GM12892 (cell line): ENCODE results near the gene ZBTB40.

ENCODE experiments used
- DNase-seq: peaks from one replicate; pipeline ENCODE4 v3.0.0; 2011; ENCODE audit not compliant: insufficient read length
- FAIRE-seq: peaks from 2 replicates; lab custom pipeline; 2011; peaks lifted over from hg19 to GRCh38; lab: Jason Lieb, UNC
- POLR2A ChIP-seq: IDR thresholded peaks from 2 replicates; pipeline ENCODE4 v1.6.1; 2011; ENCODE audit warnings: low read depth, low read length, control low read depth
- POLR2AphosphoS5 ChIP-seq: IDR thresholded peaks from 2 replicates; pipeline ENCODE4 v1.6.1; 2011; ENCODE audit warnings: low read depth, low read length, control low read depth
- TAF1 ChIP-seq: IDR thresholded peaks from 2 replicates; pipeline ENCODE4 v1.6.1; 2011; ENCODE audit warnings: low read depth, mild to moderate bottlenecking, control low read depth, low read length, borderline replicate concordance

Gene ZBTB40

GRCh38 chr1:22517956-22518355 is 66.3 kb downstream of the ZBTB40 start:
- FAIRE-seq (no peak), DNase-seq (no peak)
- TF ChIP-seq TAF1 (no peak), POLR2AphosphoS5 (no peak)

DNA sequence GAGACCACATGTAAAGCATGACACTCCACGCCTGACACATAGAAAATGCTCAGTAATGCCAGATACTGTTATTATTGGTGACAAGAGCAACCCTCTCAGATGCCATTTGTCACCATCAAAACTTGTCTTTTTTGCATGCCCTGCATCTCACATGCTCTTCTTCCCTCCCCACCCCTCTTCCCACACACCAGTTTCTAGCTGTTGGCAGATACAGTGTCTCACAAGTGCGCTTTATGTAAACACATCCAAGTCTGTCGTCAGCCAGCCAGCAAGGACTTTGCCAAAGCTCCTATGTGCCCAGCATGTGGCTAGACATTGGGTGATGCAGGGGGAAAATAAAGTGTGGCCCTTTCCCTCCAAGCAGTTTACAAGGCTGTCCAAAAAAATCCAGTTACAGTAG is 66.7 kb downstream of the ZBTB40 start:
- FAIRE-seq (no peak), DNase-seq (no peak)
- TF ChIP-seq POLR2A (no peak), TAF1 (no peak), POLR2AphosphoS5 (no peak)

- FAIRE-seq: no peak
- no peak for TF ChIP-seq TAF1
- TF ChIP-seq POLR2AphosphoS5: no peak
- DNase-seq: no peak
Observed at GRCh38 chr1:22520871-22521270, 69.2 kb downstream of the ZBTB40 start.

DNA sequence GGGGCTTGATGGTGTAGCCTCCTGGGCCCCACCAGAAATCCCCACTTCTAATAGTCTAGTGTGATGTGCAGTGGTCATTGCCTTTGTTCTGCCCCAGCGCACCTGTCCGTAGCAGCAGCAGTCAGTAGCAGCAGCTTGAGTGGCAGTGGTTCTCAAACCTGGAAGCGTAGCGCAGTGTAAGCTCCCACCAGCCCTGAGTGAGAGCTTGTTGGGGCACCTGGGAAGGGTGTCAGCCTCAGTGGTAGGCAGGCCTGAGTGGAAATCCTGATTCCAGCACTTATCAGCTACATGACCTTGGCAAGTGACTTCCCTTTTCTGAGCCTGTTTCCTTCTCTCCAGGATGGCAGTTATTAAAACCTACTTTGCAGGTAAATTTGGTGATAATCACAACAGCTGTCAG is 70.0 kb downstream of the ZBTB40 start:
- TF ChIP-seq POLR2AphosphoS5 (no peak), TAF1 (no peak), POLR2A (no peak)
- no peak for FAIRE-seq
- no peak for DNase-seq

DNA sequence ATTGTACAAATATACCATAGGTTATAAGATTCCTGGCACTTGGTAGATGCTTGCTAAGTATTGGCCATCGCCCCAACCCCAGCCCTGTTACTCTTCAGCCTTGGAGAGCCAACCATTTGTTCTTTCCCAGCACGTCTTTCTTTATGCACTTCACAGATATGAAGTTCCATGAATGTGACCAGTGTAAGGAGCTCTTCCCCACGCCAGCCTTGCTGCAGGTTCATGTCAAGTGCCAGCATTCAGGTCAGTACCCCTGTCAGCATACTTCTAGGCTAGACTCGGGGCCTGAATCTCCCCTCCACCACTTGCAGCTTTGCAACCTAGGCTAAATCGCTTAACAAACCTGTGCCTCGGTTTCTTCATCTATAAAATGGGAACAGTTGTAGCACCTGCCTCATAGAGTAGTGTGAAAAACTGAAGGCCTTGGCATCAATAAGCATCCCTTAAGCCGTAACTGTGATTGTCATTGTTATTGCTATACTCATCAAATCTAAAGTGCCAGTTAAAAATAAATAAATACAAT is 70.6 kb downstream of the ZBTB40 start:
- TF ChIP-seq POLR2AphosphoS5 (no peak), POLR2A (no peak), TAF1 (no peak)
- DNase-seq: no peak
- FAIRE-seq: no peak

DNA sequence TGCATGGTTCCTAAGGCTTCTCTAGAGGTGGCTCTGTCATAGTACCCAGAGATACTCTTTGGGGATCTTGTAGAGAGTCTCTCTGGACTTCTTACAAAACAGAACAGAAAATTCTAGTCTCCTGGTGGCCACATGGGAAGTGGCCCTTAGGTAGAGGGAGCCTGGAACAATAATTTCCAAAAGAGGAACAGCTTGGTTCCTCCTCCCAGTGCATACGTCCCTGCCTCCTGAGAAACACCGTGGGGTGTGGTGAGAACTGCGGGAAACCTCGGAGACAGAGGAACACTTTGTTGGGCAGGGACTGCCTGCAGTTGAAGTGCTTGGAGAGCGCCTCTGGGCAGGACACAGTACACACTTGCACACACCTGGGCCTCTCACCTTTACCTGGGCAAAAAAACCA is 72.8 kb downstream of the ZBTB40 start:
- DNase-seq (no peak), FAIRE-seq (no peak)
- TF ChIP-seq TAF1 (no peak), POLR2AphosphoS5 (no peak), POLR2A (no peak)

- TF ChIP-seq TAF1: no peak
- TF ChIP-seq POLR2A: no peak
- no peak for TF ChIP-seq POLR2AphosphoS5
- no peak for FAIRE-seq
Observed at GRCh38 chr1:22525211-22525610, 73.6 kb downstream of the ZBTB40 start.

DNA sequence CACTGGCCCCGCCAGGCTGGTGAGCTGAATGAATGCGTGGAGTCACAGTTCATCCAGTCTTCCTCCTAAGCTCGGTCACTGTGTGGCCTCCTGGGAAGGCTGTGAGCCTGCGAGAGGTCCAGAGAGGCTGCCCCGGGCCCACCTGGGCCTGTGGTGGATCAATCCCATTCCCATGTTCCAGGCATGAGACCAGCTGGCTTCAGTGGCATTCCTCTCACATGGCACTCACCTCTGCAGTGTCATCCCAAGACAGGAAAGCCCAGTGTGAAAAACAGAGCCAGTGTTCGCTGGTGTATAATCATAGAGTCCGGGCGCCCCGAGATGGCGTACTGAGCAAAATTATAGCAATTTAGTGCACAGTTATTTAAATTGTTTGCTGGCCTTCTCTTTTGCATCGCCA is 74.0 kb downstream of the ZBTB40 start:
- no peak for FAIRE-seq

More at GRCh38 chr1:22525211-22525610, 73.6 kb downstream of the ZBTB40 start:
- no peak for DNase-seq

GRCh38 chr1:22526098-22526497 is 74.4 kb downstream of the ZBTB40 start:
- TF ChIP-seq TAF1 (no peak), POLR2A (no peak), POLR2AphosphoS5 (no peak)
- no peak for FAIRE-seq

More for the DNA sequence above, 74.0 kb downstream of the ZBTB40 start:
- TF ChIP-seq TAF1: no peak
- no peak for TF ChIP-seq POLR2AphosphoS5
- no peak for TF ChIP-seq POLR2A
- DNase-seq: no peak

DNA sequence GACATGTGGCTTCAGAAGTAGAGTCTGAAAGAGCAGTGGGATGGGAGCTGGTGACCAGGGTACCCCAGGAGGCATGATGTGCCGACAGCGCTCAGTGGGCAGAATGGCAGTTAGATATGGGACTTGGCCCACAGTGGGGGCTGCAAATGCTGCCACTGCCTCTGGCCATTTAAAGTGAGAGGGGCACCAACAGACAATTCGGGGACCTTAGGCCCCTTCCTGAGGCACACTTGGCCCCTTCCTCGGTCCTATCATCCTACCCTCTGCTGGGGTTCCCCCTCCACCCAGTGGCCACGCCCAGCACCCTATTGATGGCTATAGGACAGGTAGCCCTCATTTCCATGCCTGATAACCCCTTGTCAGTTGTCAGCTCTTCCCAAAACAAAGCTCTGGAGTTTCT is 75.0 kb downstream of the ZBTB40 start:
- DNase-seq (no peak), FAIRE-seq (no peak)
- no peak for TF ChIP-seq POLR2AphosphoS5
- TF ChIP-seq TAF1: no peak
- TF ChIP-seq POLR2A: no peak

More at GRCh38 chr1:22526098-22526497, 74.4 kb downstream of the ZBTB40 start:
- DNase-seq: no peak

DNA sequence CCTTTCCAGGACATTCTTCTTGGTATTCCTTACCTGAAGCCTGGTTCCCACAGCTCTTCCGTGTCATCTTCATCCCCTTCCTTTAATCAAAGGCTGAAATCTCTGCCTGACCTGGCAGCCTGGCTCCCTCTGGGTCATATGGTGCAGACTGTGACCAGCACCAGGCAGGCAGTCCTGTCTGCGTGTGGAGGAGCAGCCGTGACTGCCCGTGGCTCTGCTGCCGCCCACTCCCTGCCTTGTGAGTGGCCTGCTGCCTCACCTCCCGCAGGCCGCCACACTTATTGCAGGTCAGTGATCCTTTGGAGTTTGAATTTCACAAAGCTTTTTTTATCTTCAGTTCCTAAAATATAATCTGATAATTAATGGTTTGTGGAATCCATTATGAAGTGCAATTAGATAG is 75.5 kb downstream of the ZBTB40 start:
- DNase-seq (no peak), FAIRE-seq (no peak)
- TF ChIP-seq POLR2A: no peak
- TF ChIP-seq TAF1: no peak
- no peak for TF ChIP-seq POLR2AphosphoS5

- no peak for DNase-seq
- TF ChIP-seq TAF1 (no peak), POLR2A (no peak), POLR2AphosphoS5 (no peak)
- FAIRE-seq: no peak
Observed at GRCh38 chr1:22527555-22528296, 76.1 kb downstream of the ZBTB40 start.
